HT1080 (cell line): ENCODE data around the gene STAT3. TPM values are rescaled to one million over a fixed set of nuclear protein-coding genes. Genes with fewer than 3 reads are reported as not detected.
"Not testable (repeated sequence)": the region's sequence is repeated elsewhere in the genome, so short reads cannot be mapped to it uniquely, and the experiment has no call there.

ENCODE experiments used
- DNase-seq: peaks from one replicate; pipeline ENCODE4 v3.0.0-alpha.2; 2015; ENCODE audit warnings: low read depth
- total RNA-seq: library from RNA; depleted of rRNA; stranded (reverse); fragments of >200 nt; shearing (Covaris generic); gene quantifications from 2 replicates; pipeline ENCODE4 v1.2.3, GENCODE V29; 2014

The STAT3 gene
- total RNA-seq, 1 experiment from 2014 or later, result 42.2 TPM

- peak; percentile 88 for DNase-seq
Observed at GRCh38 chr17:42409523-42410318, 21.5 kb upstream of the STAT3 start.

GRCh38 chr17:42408061-42408460, 19.8 kb upstream of the STAT3 start:
- no peak for DNase-seq

GRCh38 chr17:42407289-42407836, 19.1 kb upstream of the STAT3 start:
- peak; percentile 70 for DNase-seq

- DNase-seq, result no peak
Observed at GRCh38 chr17:42406615-42407288, 18.5 kb upstream of the STAT3 start.

- no peak for DNase-seq
Observed at GRCh38 chr17:42405963-42406495, 17.8 kb upstream of the STAT3 start.

GRCh38 chr17:42405076-42405475, 16.8 kb upstream of the STAT3 start:
- no peak for DNase-seq

GRCh38 chr17:42404326-42405055, 16.2 kb upstream of the STAT3 start:
- DNase-seq, result no peak

- DNase-seq, result no peak
Observed at GRCh38 chr17:42403150-42403549, 14.9 kb upstream of the STAT3 start.

- DNase-seq, result no peak
Observed at GRCh38 chr17:42402117-42402516, 13.9 kb upstream of the STAT3 start.

GRCh38 chr17:42400844-42401375, 12.7 kb upstream of the STAT3 start:
- DNase-seq, result not testable (repeated sequence)

GRCh38 chr17:42399948-42400843, 12.0 kb upstream of the STAT3 start:
- no peak for DNase-seq

GRCh38 chr17:42399121-42399520, 10.9 kb upstream of the STAT3 start:
- no peak for DNase-seq

GRCh38 chr17:42395601-42396000, 7.4 kb upstream of the STAT3 start:
- not testable (repeated sequence) for DNase-seq

GRCh38 chr17:42394838-42395237, 6.6 kb upstream of the STAT3 start:
- DNase-seq, result no peak

- DNase-seq, result no peak
Observed at GRCh38 chr17:42392692-42393415, 4.6 kb upstream of the STAT3 start.

- not testable (repeated sequence) for DNase-seq
Observed at GRCh38 chr17:42391439-42391838, 3.2 kb upstream of the STAT3 start.

GRCh38 chr17:42389899-42390298, 1.7 kb upstream of the STAT3 start:
- DNase-seq, result no peak

- DNase-seq, result no peak
Observed at GRCh38 chr17:42389135-42389417, 834 bp upstream of the STAT3 start.

- peak; percentile 63 for DNase-seq
Observed at GRCh38 chr17:42387661-42388380, 421 bp downstream of the STAT3 start.
